CD4-positive, CD25-positive, alpha-beta regulatory T cell (primary cell): ENCODE results near the gene ERP29. TPM values are rescaled to one million over a fixed set of nuclear protein-coding genes. Genes with fewer than 3 reads are reported as not detected.
A peak's percentile ranks its signal among the peaks of the same experiment; 100 is the strongest.

Source experiments
- ATAC-seq, 2 donors: fragments of 150-1000 bp; cut with Tn5 transposase; one replicate each; pipeline ENCODE4 v1.10.0; 2021; ENCODE audit warnings: low read depth in 2 of 2, moderate number of reproducible peaks in 2 of 2, moderate library complexity in 1 of 2
- DNase-seq, 3 donors: peaks; one replicate each; pipeline versions ENCODE4 v3.0.0 to v3.0.0-alpha.2; 2012 to 2022; ENCODE audit warnings: mixed read lengths in 1 of 3
- H3K27ac ChIP-seq: one replicate; pipeline ENCODE4 v1.7.0; 2013; ENCODE audit warnings: mild to moderate bottlenecking, low read length; ENCODE audit not compliant: insufficient read depth, poor library complexity, severe bottlenecking
- H3K27me3 ChIP-seq: one replicate; pipeline ENCODE4 v1.7.0; 2013; ENCODE audit warnings: low read length; ENCODE audit not compliant: control insufficient read depth, insufficient read depth
- H3K36me3 ChIP-seq: one replicate; pipeline ENCODE4 v1.7.0; 2013; ENCODE audit warnings: mild to moderate bottlenecking, low read length, moderate library complexity; ENCODE audit not compliant: control insufficient read depth, insufficient read depth
- H3K4me1 ChIP-seq: 2 replicates; pipeline ENCODE4 v1.7.0; 2013; ENCODE audit warnings: mild to moderate bottlenecking, low read length; ENCODE audit not compliant: insufficient read depth, control insufficient read depth, poor library complexity, severe bottlenecking
- H3K4me3 ChIP-seq: one replicate; pipeline ENCODE4 v1.7.0; 2013; ENCODE audit warnings: low read depth, mild to moderate bottlenecking, low read length, moderate library complexity
- H3K9me3 ChIP-seq, 2 experiments: 1 replicate in 1 of 2; 2 replicates in 1 of 2; pipeline ENCODE4 v1.7.0; 2013; ENCODE audit warnings: low read length in 2 of 2, mild to moderate bottlenecking in 1 of 2, moderate library complexity in 1 of 2; ENCODE audit not compliant: control insufficient read depth in 2 of 2
- H3K27ac Mint-ChIP-seq, 3 donors: one replicate each; pipeline ENCODE4 v1.8.0; 2020 to 2022; ENCODE audit warnings: mild to moderate bottlenecking in 3 of 3, mixed read lengths in 3 of 3, moderate library complexity in 2 of 3
- H3K27me3 Mint-ChIP-seq: one replicate; pipeline ENCODE4 v1.8.0; 2022; ENCODE audit warnings: mild to moderate bottlenecking, mixed read lengths
- H3K36me3 Mint-ChIP-seq: one replicate; pipeline ENCODE4 v1.8.0; 2020; ENCODE audit warnings: mixed read lengths
- H3K4me1 Mint-ChIP-seq, 4 donors: one replicate each; pipeline ENCODE4 v1.8.0; 2020 to 2022; ENCODE audit warnings: mixed read lengths in 4 of 4, mild to moderate bottlenecking in 1 of 4
- H3K4me3 Mint-ChIP-seq, 4 donors: one replicate each; pipeline ENCODE4 v1.8.0; 2020 to 2022; ENCODE audit warnings: mild to moderate bottlenecking in 4 of 4, mixed read lengths in 4 of 4, moderate library complexity in 3 of 4
- H3K9me3 Mint-ChIP-seq, 7 donors: one replicate each; pipeline ENCODE4 v1.8.0; 2020 to 2022; ENCODE audit warnings: mixed read lengths in 7 of 7, mild to moderate bottlenecking in 3 of 7, moderate library complexity in 2 of 7
- polyA plus RNA-seq, 4 donors: library from polyadenylated mRNA; unstranded; fragments of 300-500 nt; fragmentation: Illumina TruSeq; gene quantifications; one replicate each; pipeline ENCODE4 v1.2.3, GENCODE V29; 2021
- total RNA-seq: library from RNA; stranded (reverse); gene quantifications from one replicate; pipeline ENCODE4 v1.2.3, GENCODE V29; 2022

The ERP29 gene
- total RNA-seq, result 103 TPM
- polyA plus RNA-seq, result 100 to 1,000 TPM; 188 to 218 (median 207) TPM

DNA sequence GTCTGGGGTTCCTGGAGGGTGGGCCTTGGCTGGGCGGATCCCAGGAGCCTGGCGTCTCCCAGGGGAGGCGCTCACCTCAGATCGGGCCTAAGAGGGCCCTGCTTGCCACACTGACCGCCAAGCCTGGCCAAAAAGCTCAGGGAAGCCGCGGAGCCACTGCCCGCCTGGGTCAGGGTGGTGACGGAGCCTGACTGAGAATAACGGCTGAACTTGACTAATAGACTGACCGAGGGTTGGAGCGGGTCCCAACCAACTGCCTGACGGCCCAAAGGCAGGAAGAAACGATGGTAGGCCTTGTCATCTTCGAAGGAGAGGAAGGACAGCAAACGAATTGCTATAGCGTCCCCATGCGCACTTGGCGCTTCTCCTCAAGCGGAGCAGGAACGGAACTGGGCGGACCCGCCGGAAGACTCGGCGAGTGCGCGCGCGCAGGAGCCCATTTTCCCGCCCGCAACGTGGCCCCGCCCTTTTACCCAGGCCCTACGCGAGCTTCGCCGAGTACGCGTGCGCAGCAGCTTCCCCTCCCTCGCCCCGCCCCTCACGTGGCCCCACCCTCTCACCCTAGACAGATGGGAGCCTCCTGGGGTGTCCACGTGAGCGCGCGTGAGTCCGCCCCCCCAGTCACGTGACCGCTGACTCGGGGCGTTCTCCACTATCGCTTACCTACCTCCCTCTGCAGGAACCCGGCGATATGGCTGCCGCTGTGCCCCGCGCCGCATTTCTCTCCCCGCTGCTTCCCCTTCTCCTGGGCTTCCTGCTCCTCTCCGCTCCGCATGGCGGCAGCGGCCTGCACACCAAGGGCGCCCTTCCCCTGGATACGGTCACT lies at the start of gene ERP29, which contains the start of gene TMEM116:
Gene ERP29 (plus strand): TSS at position 652 of the 826 bp plus-strand sequence. CDS start 40 bp downstream, at position 692.
Gene TMEM116 (minus strand): TSS at position 391 of the 826 bp plus-strand sequence. CDS start 7,895 bp downstream, outside the sequence.
- ATAC-seq, result peak; percentile 87 to 89
- peak within 1 kb of the TSS; percentile 94 to 95 (median 94) for H3K4me3 Mint-ChIP-seq
- peak; percentile 99 to 100 (median 99) for DNase-seq
- peaks cover 0 to 5% (median 4%) of the 10 kb centered on the region in 7 donors for H3K9me3 Mint-ChIP-seq
- H3K36me3 ChIP-seq, result peaks cover 19% of the 10 kb centered on the region
- H3K27ac ChIP-seq, result peak within 1 kb of the TSS; percentile 98
- peaks cover 26% of the 10 kb centered on the region for H3K36me3 Mint-ChIP-seq
- peaks cover 28 to 73% (median 46%) of the 10 kb centered on the region in 4 donors for H3K4me1 Mint-ChIP-seq
- peak within 1 kb of the TSS; percentile 95 to 99 (median 96) for H3K27ac Mint-ChIP-seq
- H3K4me3 ChIP-seq, result peak within 1 kb of the TSS; percentile 84
- H3K9me3 ChIP-seq, result no peaks in the 10 kb centered on the region
- no peaks in the 10 kb centered on the region for H3K27me3 Mint-ChIP-seq
- no peaks in the 10 kb centered on the region for H3K27me3 ChIP-seq
- H3K4me1 ChIP-seq, result peaks cover 52% of the 10 kb centered on the region

DNA sequence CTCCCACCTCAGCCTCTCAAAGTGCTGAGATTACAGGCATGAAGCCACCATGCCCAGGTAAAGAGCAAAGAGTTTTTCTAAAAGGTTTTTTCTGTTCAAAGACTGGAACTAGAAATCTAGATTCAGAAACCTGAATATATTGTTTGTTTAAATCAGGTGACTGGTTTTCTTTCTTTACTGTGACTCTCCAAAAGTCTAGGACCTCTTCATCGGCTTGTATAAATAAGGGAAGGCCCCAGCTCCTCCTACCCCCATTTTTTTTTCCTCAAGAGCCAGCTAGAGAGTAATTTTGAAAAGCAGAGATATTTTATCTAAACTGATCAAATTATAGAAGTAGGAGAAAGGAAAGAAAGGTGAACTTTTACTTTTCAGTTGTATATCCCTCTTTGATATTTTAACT lies 48.3 kb upstream of the ERP29 start:
- no peak overlapping the region for H3K27ac ChIP-seq
- no peaks in the 10 kb centered on the region for H3K4me1 ChIP-seq
- Mint-ChIP-seq H3K27ac (peak overlapping the region in 1 of 3 donors; percentile 8), H3K4me3 (no peak overlapping the region), H3K9me3 (peaks cover 0 to 14% (median 2%) of the 10 kb centered on the region in 7 donors), H3K27me3 (no peaks in the 10 kb centered on the region), H3K4me1 (peaks cover 0 to 30% (median 19%) of the 10 kb centered on the region in 4 donors), H3K36me3 (peaks cover 42% of the 10 kb centered on the region)
- no peaks in the 10 kb centered on the region for H3K27me3 ChIP-seq
- DNase-seq (no peak), ATAC-seq (no peak)
- H3K36me3 ChIP-seq, result peaks cover 4% of the 10 kb centered on the region
- H3K9me3 ChIP-seq, result no peaks in the 10 kb centered on the region
- no peak overlapping the region for H3K4me3 ChIP-seq

DNA sequence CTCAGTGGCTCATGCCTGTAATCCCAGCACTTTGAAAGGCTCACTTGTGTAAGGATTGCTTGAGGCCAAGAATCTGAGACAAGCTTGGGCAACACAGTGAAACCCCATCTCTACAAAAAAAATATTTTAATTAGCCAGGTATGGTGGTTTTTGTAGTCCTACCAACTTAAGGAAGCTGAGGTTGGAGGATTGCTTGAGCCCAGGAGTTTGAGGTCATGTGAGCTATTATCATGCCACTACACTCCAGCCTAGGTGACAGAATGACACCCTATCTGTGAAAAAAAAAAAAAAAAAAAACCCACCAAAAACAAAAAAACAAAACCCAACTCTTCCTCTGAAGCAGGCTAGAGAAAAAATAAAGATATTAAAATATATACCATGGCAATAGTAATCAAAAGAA lies 41.4 kb upstream of the ERP29 start:
- no peak overlapping the region for H3K4me3 Mint-ChIP-seq
- no peak overlapping the region for H3K27ac Mint-ChIP-seq
- H3K9me3 Mint-ChIP-seq, result peaks cover 0 to 4% (median 0%) of the 10 kb centered on the region in 7 donors
- H3K36me3 Mint-ChIP-seq, result peaks cover 4% of the 10 kb centered on the region
- Histone ChIP-seq H3K36me3 (peaks cover 7% of the 10 kb centered on the region), H3K4me1 (no peaks in the 10 kb centered on the region), H3K9me3 (peaks cover 7 to 13% of the 10 kb centered on the region in 2 experiments), H3K4me3 (no peak overlapping the region), H3K27ac (no peak overlapping the region), H3K27me3 (no peaks in the 10 kb centered on the region)
- ATAC-seq, result no peak
- no peak for DNase-seq
- no peaks in the 10 kb centered on the region for H3K27me3 Mint-ChIP-seq
- peaks cover 4 to 16% (median 14%) of the 10 kb centered on the region in 4 donors for H3K4me1 Mint-ChIP-seq

DNA sequence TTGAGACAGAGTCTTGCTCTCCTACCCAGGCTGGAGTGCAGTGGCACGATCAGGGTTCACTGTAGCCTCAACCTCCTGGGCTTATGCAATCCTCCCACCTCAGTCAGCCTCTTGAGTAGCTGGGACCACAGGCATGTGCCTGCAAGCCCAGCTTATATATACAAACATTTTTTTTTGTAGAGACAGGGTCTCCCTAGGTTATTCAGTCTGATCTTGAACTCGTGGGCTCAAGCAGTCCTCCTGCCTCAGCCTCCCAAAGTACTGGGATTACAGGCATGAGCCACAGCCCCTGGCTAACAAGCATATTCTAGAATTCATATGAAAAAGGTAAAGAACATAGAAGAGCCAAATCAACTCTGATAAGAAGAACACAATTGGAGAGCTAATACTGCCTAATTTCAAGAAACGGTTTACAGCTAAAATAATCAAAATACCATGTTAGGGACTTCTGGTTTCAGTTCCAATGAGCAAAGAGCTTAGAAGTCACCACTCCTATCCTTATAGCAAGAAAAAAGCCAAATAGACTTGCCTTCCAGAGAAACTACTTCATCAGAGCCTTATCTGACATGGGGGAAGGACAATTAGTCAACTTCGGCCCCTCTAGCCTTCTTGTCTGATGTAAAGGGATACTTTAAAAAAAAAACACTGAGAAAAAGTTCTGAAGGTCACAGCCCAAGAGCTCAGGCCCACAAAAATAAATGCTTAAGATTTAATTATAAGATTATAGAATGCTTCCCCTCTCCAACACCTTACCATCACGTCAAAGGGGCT lies 37.9 kb upstream of the ERP29 start:
- no peak overlapping the region for H3K27ac ChIP-seq
- Mint-ChIP-seq H3K27ac (peak overlapping the region in 2 of 3 donors; percentile 11 to 77), H3K4me1 (peaks cover 20 to 33% (median 21%) of the 10 kb centered on the region in 4 donors), H3K4me3 (no peak overlapping the region), H3K27me3 (no peaks in the 10 kb centered on the region), H3K9me3 (peaks cover 0 to 4% (median 0%) of the 10 kb centered on the region in 7 donors), H3K36me3 (peaks cover 15% of the 10 kb centered on the region)
- peaks cover 7 to 13% of the 10 kb centered on the region in 2 experiments for H3K9me3 ChIP-seq
- no peak overlapping the region for H3K4me3 ChIP-seq
- ATAC-seq (no peak), DNase-seq (no peak)
- H3K4me1 ChIP-seq, result no peaks in the 10 kb centered on the region
- H3K27me3 ChIP-seq, result no peaks in the 10 kb centered on the region
- H3K36me3 ChIP-seq, result peaks cover 7% of the 10 kb centered on the region

DNA sequence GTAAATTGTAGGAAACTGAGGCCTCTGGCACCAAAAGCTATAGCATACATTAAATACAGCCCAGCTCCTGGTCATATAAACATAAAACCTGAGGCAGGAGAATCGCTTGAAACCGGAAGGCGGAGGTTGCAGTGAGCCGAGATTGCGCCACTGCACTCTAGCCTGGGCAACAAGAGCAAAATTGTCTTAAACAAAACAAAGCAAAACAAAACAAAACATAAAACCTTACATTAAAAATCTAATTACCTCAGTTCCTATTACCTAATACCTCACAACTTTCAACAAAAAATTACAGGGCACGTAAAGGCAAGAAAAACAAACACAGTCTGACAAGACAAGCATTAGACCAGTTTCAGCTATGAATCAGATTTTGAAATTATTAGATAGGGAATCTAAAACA lies 36.9 kb upstream of the ERP29 start:
- ATAC-seq, result no peak
- Mint-ChIP-seq H3K36me3 (peaks cover 15% of the 10 kb centered on the region), H3K27me3 (no peaks in the 10 kb centered on the region), H3K9me3 (no peaks in the 10 kb centered on the region), H3K27ac (no peak overlapping the region), H3K4me3 (no peak overlapping the region), H3K4me1 (peaks cover 20 to 33% (median 22%) of the 10 kb centered on the region in 4 donors)
- Histone ChIP-seq H3K4me3 (no peak overlapping the region), H3K9me3 (peaks cover 2 to 6% of the 10 kb centered on the region in 2 experiments), H3K36me3 (peaks cover 7% of the 10 kb centered on the region), H3K4me1 (no peaks in the 10 kb centered on the region), H3K27ac (no peak overlapping the region), H3K27me3 (no peaks in the 10 kb centered on the region)
- no peak for DNase-seq

DNA sequence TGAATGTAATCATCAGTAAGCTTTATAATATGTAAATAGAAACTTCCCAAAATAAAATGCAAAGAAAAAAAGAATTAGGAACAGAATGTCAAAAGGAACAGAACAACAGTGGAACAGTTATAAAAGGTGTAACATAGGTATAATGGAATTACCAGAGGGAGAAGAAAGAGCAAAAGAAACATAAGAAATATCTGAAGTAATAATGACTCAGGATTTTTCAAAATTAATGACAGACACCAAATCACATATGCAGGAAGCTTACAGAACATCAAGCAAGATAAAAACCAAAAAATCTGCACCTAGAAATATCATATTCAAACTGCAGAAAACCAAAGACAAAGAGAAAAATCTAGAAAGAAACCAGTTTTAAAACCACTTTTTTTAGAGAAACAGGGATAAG lies 36.4 kb upstream of the ERP29 start:
- no peaks in the 10 kb centered on the region for H3K27me3 Mint-ChIP-seq

DNA sequence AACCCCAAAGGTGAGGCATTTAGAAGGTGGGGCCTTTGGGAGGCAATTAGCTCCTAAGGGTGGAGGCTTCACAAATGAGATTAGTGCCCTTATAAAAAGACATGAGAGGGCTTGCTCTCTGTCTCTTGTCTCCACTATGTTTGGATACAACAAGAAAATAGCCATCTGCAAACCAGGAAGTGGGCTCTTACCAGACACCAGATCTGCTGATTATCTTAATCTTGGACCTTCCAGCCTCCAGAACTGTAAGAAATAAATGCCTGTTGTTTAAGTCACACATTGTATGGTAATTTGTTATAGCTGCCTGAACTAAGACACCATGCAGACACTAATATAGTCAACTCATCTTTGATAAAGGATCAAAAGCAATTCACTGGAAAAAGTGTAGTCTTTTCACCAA lies 34.7 kb upstream of the ERP29 start:
- no peaks in the 10 kb centered on the region for H3K4me1 ChIP-seq
- Mint-ChIP-seq H3K27me3 (no peaks in the 10 kb centered on the region), H3K4me3 (no peak overlapping the region), H3K27ac (no peak overlapping the region), H3K36me3 (peaks cover 18% of the 10 kb centered on the region), H3K9me3 (no peaks in the 10 kb centered on the region), H3K4me1 (peaks cover 22 to 38% (median 24%) of the 10 kb centered on the region in 4 donors)
- no peak for ATAC-seq
- no peaks in the 10 kb centered on the region for H3K9me3 ChIP-seq
- DNase-seq, result no peak
- H3K27ac ChIP-seq, result no peak overlapping the region
- H3K27me3 ChIP-seq, result no peaks in the 10 kb centered on the region
- H3K36me3 ChIP-seq, result no peaks in the 10 kb centered on the region
- no peak overlapping the region for H3K4me3 ChIP-seq

More for the DNA sequence above, 36.4 kb upstream of the ERP29 start:
- Mint-ChIP-seq H3K9me3 (no peaks in the 10 kb centered on the region), H3K27ac (peak overlapping the region in 1 of 3 donors; percentile 50), H3K4me1 (peaks cover 20 to 33% (median 22%) of the 10 kb centered on the region in 4 donors), H3K36me3 (peaks cover 18% of the 10 kb centered on the region), H3K4me3 (no peak overlapping the region)
- Histone ChIP-seq H3K36me3 (peaks cover 5% of the 10 kb centered on the region), H3K27ac (no peak overlapping the region), H3K4me3 (no peak overlapping the region), H3K4me1 (no peaks in the 10 kb centered on the region), H3K9me3 (no peaks in the 10 kb centered on the region), H3K27me3 (no peaks in the 10 kb centered on the region)
- no peak for ATAC-seq
- no peak for DNase-seq
